GM12878 (cell line): ENCODE data around the gene REEP5. TPM values are rescaled to one million over a fixed set of nuclear protein-coding genes. Genes with fewer than 3 reads are reported as not detected.

ENCODE experiments used
- BHLHE40 ChIP-seq, 2 experiments: fragments of 450-650 bp in 1 of 2; IDR thresholded peaks; 2 replicates each; pipeline ENCODE4 v1.6.1; 2011 to 2017; ENCODE audit warnings: low read depth in 2 of 2, borderline replicate concordance in 1 of 2, improper control_type of control experiment in 1 of 2, low read length in 1 of 2, mild to moderate bottlenecking in 1 of 2
- CBX5 ChIP-seq: sonication (generic); IDR thresholded peaks from 2 replicates; pipeline ENCODE4 v1.6.1; 2016; ENCODE audit warnings: low read depth, moderate library complexity, mild to moderate bottlenecking, inconsistent platforms
- ELK1 ChIP-seq: IDR thresholded peaks from 2 replicates; pipeline ENCODE4 v1.6.1; 2012; ENCODE audit warnings: low read depth, low read length, improper control_type of control experiment
- FOXK2 ChIP-seq: fragments of 450-650 bp; IDR thresholded peaks from 2 replicates; pipeline ENCODE4 v1.6.1; 2017; ENCODE audit warnings: mild to moderate bottlenecking, moderate library complexity
- GATAD2B ChIP-seq: fragments of 450-650 bp; conservative IDR thresholded peaks from 2 replicates; pipeline ENCODE4 v1.6.1; 2017; ENCODE audit warnings: low read depth, mild to moderate bottlenecking, moderate library complexity
- IKZF1 ChIP-seq: fragments of 450-650 bp; conservative IDR thresholded peaks from 2 replicates; pipeline ENCODE4 v1.6.1; 2017; ENCODE audit warnings: antibody characterized with exemption, mild to moderate bottlenecking
- IKZF2 ChIP-seq, 2 experiments: fragments of 450-650 bp; IDR thresholded peaks; 2 replicates each; pipeline ENCODE4 v1.6.1; 2017; ENCODE audit warnings: mild to moderate bottlenecking in 2 of 2, moderate library complexity in 2 of 2
- KDM1A ChIP-seq: fragments of 200-600 bp; sonication (generic); IDR thresholded peaks from 2 replicates; pipeline ENCODE4 v1.6.1; 2016; ENCODE audit warnings: borderline replicate concordance
- NBN ChIP-seq: fragments of 450-650 bp; IDR thresholded peaks from 2 replicates; pipeline ENCODE4 v1.6.1; 2016
- NRF1 ChIP-seq: conservative IDR thresholded peaks from 2 replicates; pipeline ENCODE4 v1.6.1; 2011; ENCODE audit warnings: mild to moderate bottlenecking, low read depth, low read length, improper control_type of control experiment
- PAX5 ChIP-seq: IDR thresholded peaks from 2 replicates; pipeline ENCODE4 v1.6.1; 2011; ENCODE audit warnings: low read depth, low read length, borderline replicate concordance
- PML ChIP-seq: IDR thresholded peaks from 2 replicates; pipeline ENCODE4 v1.6.1; 2012; ENCODE audit warnings: low read length, inconsistent platforms
- RAD21 ChIP-seq: IDR thresholded peaks from 2 replicates; pipeline ENCODE4 v1.6.1; 2011; ENCODE audit warnings: mild to moderate bottlenecking, low read depth, low read length, moderate library complexity; ENCODE audit not compliant: insufficient read depth
- RFX5 ChIP-seq: IDR thresholded peaks from 2 replicates; pipeline ENCODE4 v1.6.1; 2011; ENCODE audit warnings: low read depth, low read length, improper control_type of control experiment
- SKIL ChIP-seq: fragments of 450-650 bp; IDR thresholded peaks from 2 replicates; pipeline ENCODE4 v1.6.1; 2017; ENCODE audit warnings: mild to moderate bottlenecking, low read depth, inconsistent platforms; ENCODE audit not compliant: poor library complexity, severe bottlenecking
- SPI1 ChIP-seq: IDR thresholded peaks from 2 replicates; pipeline ENCODE4 v1.6.1; 2011; ENCODE audit warnings: low read depth, mild to moderate bottlenecking, low read length, moderate library complexity, borderline replicate concordance; ENCODE audit not compliant: insufficient read depth
- ZBTB11 ChIP-seq: fragments of 450-650 bp; formaldehyde crosslinking; IDR thresholded peaks from 2 replicates; pipeline ENCODE4 v1.5.0; 2022; ENCODE audit warnings: mild to moderate bottlenecking, missing genetic modification characterization
- polyA plus RNA-seq, 11 experiments: library from polyadenylated mRNA; depleted of rRNA in 4 of 11; unstranded in 6 of 11; stranded (reverse) in 5 of 11; fragments of >200 nt; fragmentation: Nextera tagmentation in 4 of 11; fragmentation: Illumina TruSeq in 1 of 11; extraction: Ambion mirVana in 4 of 11; extraction: Trizol in 1 of 11; gene quantifications; 1 replicate in 1 of 11; 2 replicates in 10 of 11; pipeline versions ENCODE4 v1.2.1 to v1.2.3, GENCODE V29; 2011 to 2016; ENCODE audit warnings: inconsistent platforms in 2 of 11, missing spikeins in 2 of 11, low read depth in 1 of 11
- total RNA-seq, 4 experiments: library from RNA; depleted of rRNA in 3 of 4; stranded (reverse); fragments of >200 nt in 3 of 4; fragmentation: Illumina TruSeq in 1 of 4; extraction: Trizol in 1 of 4; gene quantifications; 2 replicates each; pipeline versions ENCODE4 v1.2.1 to v1.2.3, GENCODE V29; 2013 to 2021
- TF ChIP-seq, protein P1 (sequence below), 3 experiments: IDR thresholded peaks in 2 of 3; conservative IDR thresholded peaks in 1 of 3; 2 replicates each; pipeline ENCODE4 v1.5.1; 2011; ENCODE audit warnings: low read depth in 3 of 3, low read length in 3 of 3, mild to moderate bottlenecking in 3 of 3, control low read depth in 2 of 3, moderate library complexity in 2 of 3, inconsistent platforms in 1 of 3, mixed read lengths in 1 of 3; ENCODE audit not compliant: control insufficient read depth in 2 of 3, insufficient read depth in 1 of 3; ENCODE audit errors: extremely low read depth in 1 of 3

REEP5 gene
- total and polyA plus RNA-seq, 10 of the 15 experiments (the other 5 are each of a cell fraction or from before 2014, with no cell fraction given): 30.5 to 211 (median 113) TPM

- TF ChIP-seq CBX5 (no peak), PAX5 (no peak), RAD21 (no peak), SPI1 (0 out of 2 replicates have a peak, but pooled peaks have one; percentile 18), PML (no peak), GATAD2B (peak; percentile 32), ELK1 (0 out of 2 replicates have a peak, but pooled peaks have one; percentile 16), FOXK2 (no peak), RFX5 (no peak), ZBTB11 (CRISPR knock-in tag) (no peak), IKZF1 (peak; percentile 55; the same call in 1 of the 2 replicates), NRF1 (no peak), IKZF2 (IDR thresholded peaks at IDR 0.05) (peak in 1 of 2 experiments; percentile 8; a peak in 1 of 4 replicates), KDM1A (no peak), BHLHE40 (IDR thresholded peaks at IDR 0.05; ENCODE audit: borderline replicate concordance in 1 of 2, low read depth in 2 of 2, low read length in 1 of 2) (peak in 1 of 2 experiments; percentile 31; a peak in 1 of 4 replicates), NBN (peak; percentile 17; the same call in 1 of the 2 replicates), SKIL (no peak)
- TF ChIP-seq, protein P1, sequence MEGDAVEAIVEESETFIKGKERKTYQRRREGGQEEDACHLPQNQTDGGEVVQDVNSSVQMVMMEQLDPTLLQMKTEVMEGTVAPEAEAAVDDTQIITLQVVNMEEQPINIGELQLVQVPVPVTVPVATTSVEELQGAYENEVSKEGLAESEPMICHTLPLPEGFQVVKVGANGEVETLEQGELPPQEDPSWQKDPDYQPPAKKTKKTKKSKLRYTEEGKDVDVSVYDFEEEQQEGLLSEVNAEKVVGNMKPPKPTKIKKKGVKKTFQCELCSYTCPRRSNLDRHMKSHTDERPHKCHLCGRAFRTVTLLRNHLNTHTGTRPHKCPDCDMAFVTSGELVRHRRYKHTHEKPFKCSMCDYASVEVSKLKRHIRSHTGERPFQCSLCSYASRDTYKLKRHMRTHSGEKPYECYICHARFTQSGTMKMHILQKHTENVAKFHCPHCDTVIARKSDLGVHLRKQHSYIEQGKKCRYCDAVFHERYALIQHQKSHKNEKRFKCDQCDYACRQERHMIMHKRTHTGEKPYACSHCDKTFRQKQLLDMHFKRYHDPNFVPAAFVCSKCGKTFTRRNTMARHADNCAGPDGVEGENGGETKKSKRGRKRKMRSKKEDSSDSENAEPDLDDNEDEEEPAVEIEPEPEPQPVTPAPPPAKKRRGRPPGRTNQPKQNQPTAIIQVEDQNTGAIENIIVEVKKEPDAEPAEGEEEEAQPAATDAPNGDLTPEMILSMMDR (IDR thresholded peaks at IDR 0.05 in 2 of 3, conservative IDR thresholded peaks at IDR 0.05 in 1 of 3; ENCODE audit: control insufficient read depth in 2 of 3, extremely low read depth in 1 of 3, insufficient read depth in 1 of 3, low read depth in 3 of 3, low read length in 3 of 3): peak in 2 of 3 experiments; percentile 1 to 20; a peak in 2 of 6 replicates
Observed at GRCh38 chr5:112921026-112921832, 798 bp downstream of the REEP5 start (continued).
